Measurements from ENCODE around the gene HIPK2.

HIPK2 gene

DNA sequence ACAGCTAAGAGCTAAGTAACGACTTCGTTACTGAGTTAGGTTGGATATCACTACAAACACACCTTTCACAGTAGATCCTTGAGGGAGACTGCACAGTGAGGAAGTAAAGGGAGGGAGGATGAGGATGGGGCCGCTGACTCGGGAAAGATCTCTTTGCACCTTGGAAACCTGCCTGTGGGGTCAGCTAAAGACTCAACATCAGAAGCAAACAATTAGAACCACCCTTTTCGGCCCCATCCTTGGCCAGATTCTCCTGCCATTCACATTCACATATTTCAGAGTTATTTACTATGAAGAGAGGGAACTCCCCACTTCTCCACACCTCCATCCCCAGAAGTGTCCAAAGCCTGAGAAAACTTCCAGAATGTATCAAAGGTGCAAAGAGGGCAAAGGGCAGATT is 207.2 kb downstream of the HIPK2 start:
- no peak overlapping the region for H3K27ac ChIP-seq
- no peak for TF ChIP-seq ZFX (IDR thresholded peaks at IDR 0.05)
- TF ChIP-seq, protein P1, sequence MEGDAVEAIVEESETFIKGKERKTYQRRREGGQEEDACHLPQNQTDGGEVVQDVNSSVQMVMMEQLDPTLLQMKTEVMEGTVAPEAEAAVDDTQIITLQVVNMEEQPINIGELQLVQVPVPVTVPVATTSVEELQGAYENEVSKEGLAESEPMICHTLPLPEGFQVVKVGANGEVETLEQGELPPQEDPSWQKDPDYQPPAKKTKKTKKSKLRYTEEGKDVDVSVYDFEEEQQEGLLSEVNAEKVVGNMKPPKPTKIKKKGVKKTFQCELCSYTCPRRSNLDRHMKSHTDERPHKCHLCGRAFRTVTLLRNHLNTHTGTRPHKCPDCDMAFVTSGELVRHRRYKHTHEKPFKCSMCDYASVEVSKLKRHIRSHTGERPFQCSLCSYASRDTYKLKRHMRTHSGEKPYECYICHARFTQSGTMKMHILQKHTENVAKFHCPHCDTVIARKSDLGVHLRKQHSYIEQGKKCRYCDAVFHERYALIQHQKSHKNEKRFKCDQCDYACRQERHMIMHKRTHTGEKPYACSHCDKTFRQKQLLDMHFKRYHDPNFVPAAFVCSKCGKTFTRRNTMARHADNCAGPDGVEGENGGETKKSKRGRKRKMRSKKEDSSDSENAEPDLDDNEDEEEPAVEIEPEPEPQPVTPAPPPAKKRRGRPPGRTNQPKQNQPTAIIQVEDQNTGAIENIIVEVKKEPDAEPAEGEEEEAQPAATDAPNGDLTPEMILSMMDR (conservative IDR thresholded peaks at IDR 0.05) = no peak

DNA sequence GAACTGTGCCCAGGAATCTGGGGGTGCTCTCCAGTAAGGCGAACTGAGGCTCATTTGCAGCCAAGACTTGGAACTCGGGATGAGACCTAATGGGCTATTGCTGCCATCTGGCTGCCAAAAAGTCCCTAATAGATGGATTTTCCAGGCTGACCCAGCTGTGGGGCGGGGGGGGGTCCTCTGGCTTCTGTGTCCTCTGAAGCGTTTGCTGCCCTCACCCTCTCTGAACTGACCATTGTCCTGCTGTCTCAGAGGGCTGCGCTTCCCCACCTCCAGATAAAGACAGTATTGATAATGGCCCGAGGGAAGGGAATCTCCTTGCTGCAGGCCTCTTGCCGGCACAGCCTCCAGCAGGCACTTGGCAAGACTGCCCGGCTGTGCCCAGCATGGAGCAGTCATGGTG is 207.7 kb downstream of the HIPK2 start:
- no peak for TF ChIP-seq ZFX (IDR thresholded peaks at IDR 0.05)
- TF ChIP-seq, protein P1 (conservative IDR thresholded peaks at IDR 0.05) = no peak
- H3K27ac ChIP-seq = no peak overlapping the region

DNA sequence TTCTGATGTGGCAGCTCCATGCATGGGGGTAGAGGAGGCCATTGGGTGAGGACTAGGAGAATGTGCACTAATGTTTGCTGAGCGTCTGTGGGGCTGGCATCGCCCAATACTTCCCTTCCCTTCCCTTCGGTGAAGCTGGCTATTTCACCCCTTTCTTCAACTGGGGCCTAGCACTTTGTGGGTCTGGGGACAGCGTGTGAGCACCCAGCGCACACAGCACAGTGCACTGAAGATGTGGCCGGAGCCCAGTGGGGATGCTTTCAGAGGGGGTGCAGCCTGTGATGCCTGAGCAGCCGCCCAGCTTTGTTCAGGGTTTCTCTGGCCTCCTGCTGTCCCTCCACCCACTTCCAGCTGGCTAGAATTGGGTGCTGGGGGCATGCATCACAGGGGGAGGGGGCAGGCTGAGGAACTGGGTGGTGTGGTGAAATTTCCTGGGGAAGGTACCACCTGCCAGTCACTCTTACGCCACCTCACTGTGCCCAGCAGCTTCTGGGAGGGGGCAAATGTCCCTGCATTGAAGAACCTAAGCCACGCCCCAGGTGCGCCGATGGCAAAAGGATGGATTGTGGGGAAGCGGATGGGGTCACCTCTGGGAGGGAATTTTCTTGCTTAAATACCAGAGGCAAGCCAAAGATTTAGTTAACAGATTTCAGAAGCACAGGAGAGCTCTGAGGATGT is 208.8 kb downstream of the HIPK2 start:
- TF ChIP-seq, protein P1 (conservative IDR thresholded peaks at IDR 0.05) = no peak
- TF ChIP-seq ZFX (IDR thresholded peaks at IDR 0.05) = no peak
- no peak overlapping the region for H3K27ac ChIP-seq

DNA sequence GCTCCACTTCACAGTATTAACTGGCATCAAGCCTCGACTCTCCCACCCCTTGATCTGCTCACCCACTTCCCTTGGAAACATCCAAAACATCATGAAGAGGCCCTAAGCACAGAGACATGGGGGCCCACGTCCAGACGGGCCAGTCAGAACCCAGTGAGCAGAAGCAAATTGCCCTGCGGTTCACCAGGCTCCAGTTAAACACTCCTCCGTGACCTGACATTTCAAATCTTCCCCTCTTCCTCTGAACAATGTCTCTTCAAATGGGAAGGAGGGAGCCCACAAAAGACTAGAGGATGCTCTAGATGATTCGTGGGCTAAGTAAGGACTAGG is 209.5 kb downstream of the HIPK2 start:
- TF ChIP-seq, protein P1 (conservative IDR thresholded peaks at IDR 0.05) = no peak
- no peak for TF ChIP-seq ZFX (IDR thresholded peaks at IDR 0.05)
- H3K27ac ChIP-seq = no peak overlapping the region

DNA sequence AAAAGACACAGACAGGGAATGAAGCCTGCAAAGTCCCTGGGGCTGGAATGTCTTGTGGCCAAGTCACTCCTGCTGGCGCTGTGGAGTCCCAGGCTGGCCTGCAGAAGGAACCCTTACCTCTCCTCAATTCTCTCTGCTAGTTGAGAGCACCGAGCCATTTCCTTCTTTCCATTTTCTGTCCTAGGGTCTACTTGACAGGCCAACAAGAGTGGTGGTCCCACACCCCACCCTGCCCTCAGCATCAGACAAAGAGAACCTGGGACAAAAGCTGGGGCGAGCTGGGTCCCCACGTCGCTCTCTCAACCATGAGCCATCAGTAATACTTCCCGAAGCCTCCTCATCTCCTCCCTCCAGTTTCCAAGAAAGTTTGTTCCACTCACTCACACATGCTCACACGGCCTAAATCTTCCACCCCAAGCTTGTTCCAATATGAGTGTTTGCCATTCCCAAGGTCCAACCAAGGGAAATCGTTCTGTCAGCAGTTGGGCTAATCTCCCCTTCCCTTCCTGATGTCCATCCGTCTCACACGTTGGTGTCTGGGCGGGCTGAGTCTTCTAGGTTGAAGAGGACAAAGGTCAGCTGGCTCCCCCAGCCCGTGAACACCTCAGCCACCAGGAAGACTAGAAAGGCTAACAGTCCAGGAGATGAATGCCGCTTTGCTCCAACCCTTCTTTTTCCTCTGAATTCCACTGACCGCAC is 210.0 kb downstream of the HIPK2 start:
- no peak overlapping the region for H3K27ac ChIP-seq
- no peak for TF ChIP-seq ZFX (IDR thresholded peaks at IDR 0.05)
- TF ChIP-seq, protein P1 (conservative IDR thresholded peaks at IDR 0.05) = no peak

DNA sequence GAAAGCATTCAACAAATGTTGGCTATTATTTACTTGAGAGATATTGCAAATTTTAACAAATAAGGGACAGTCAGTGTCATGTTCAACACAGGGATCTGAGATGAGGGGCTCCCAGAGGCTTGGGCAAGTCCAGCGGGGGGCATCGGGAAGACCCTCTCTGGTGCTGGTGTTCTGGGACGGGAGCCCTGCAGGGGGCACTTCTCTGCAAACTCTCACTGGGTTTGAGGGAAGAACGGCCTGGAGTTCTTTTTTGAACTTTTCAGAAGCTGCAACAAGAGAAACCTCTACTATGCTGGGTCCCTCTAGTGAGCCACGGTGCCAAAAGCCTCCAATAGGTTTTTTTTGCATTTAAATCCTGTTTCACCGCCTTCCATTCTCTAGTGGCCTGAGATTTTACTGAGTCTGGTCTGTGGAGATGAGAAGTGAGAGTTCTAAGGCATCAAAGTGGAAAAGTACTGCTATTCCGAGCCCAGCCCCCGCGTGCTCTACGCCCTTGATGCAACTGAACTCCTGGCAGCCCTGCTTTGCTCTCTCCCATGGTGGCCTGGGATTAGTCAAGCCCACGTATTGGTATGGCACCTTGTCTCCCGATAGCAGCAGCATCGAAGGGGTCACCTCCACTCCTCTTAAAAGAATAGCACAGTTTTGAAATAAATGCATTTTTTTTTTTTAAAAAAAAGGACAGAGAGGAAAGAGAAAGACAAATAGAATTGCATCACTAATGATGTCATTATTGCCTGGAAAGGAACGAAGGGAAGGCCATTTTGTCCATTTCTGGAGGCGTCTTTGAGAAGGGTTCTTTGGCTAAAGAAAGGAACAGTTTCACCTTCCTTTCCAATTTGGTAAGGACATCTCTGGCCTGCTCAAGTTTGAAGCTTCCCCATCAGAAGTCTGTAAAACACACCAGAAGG is 210.8 kb downstream of the HIPK2 start:
- no peak overlapping the region for H3K27ac ChIP-seq
- TF ChIP-seq, protein P1 (conservative IDR thresholded peaks at IDR 0.05) = no peak

DNA sequence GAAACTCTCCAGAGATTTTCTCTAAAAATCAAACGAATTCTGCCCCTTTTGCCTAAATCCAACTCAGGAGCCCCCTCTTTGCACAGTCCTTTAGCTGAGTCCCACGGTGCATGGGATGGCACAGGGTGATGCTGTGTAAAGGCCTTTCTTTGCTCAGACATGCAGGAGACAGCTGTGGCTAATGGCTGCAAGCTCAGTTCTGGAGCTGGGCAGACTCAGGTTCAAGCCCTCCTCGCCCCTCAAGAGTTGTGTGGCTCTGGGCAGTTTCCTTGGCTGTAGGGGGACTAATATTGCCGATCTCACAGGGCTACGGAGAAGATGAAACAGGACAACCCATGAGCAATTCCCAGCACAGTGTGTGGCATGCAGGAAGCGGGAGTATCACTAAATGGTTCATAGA is 211.7 kb downstream of the HIPK2 start:
- H3K27ac ChIP-seq = no peak overlapping the region
- TF ChIP-seq ZFX (IDR thresholded peaks at IDR 0.05) = no peak
- TF ChIP-seq, protein P1 (conservative IDR thresholded peaks at IDR 0.05) = no peak
